Right atrium auricular region (tissue), 2 donors: Measurements from ENCODE around the gene CABLES1. TPM values are rescaled to one million over a fixed set of nuclear protein-coding genes. Genes with fewer than 3 reads are reported as not detected.
"Not testable (repeated sequence)": the region's sequence is repeated elsewhere in the genome, so short reads cannot be mapped to it uniquely, and the experiment has no call there.

Experiments used
- DNase-seq: peaks from one replicate; pipeline ENCODE4 v3.0.0-alpha.2; 2019; ENCODE audit warnings: low spot score
- H3K27ac ChIP-seq, 2 donors: fragments of 200-600 bp; sonication (generic); 1 replicate in 1 of 2; 2 replicates in 1 of 2; pipeline ENCODE4 v1.5.1; 2016 to 2019
- H3K27me3 ChIP-seq, 2 donors: fragments of 200-600 bp; sonication (generic); one replicate each; pipeline versions ENCODE4 v1.5.1 to v1.6.0; 2017 to 2019
- H3K36me3 ChIP-seq: fragments of 200-600 bp; sonication (generic); one replicate; pipeline ENCODE4 v1.5.1; 2016
- H3K4me1 ChIP-seq, 2 donors: fragments of 200-600 bp; sonication (generic); one replicate each; pipeline versions ENCODE4 v1.5.1 to v1.6.0; 2017 to 2019
- H3K4me3 ChIP-seq, 2 donors: fragments of 200-600 bp; sonication (generic); 1 replicate in 1 of 2; 2 replicates in 1 of 2; pipeline ENCODE4 v1.5.1; 2017 to 2019; ENCODE audit warnings: mild to moderate bottlenecking in 1 of 2, moderate library complexity in 1 of 2
- H3K9me3 ChIP-seq, 2 donors: fragments of 200-600 bp; sonication (generic); one replicate each; pipeline ENCODE4 v1.5.1; 2019
- total RNA-seq, 2 donors: library from RNA; depleted of rRNA; stranded (reverse); fragments of >200 nt; gene quantifications; one replicate each; pipeline ENCODE4 v1.1.0, GENCODE V29; 2016
- TF ChIP-seq, protein P1 (sequence below), 2 donors: fragments of 200-600 bp; sonication (generic); IDR thresholded peaks; one replicate each; pipeline ENCODE4 v1.5.1; 2019; ENCODE audit warnings: antibody characterized with exemption in 2 of 2

CABLES1 gene
- total RNA-seq, 2 donors from 2014 or later = 5.4 to 6.9 TPM

DNA sequence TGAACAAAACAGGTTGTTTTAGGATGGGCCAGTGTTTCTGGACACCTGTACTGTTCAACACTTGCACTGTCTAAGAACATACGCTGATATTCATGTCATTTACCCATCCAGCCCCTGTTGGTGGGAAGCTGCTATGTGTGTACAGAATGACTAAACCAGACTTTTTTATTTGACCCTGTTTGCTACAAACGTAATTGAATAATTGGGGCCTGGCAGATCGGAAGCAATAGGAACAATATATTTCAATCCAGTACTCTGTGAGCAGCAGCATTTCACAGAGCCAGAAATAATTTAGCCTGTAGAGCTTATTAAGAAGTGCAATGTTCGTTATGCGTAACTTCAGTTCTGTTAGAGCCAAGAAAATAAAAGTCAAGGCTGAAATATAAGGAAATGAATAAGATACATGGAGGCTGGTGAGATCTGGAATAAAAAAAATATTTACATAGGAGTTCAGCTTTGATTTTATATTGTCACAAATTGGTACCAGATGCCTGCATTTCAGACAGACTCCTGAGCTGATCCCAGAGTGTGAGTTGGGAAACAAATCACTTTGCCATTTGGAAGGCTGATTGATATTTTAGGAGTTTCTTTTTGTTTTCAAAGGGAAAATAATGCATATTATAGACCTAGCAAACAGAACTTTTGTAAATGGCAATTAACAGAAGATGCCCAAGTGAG lies 19.7 kb downstream of the CABLES1 start:
- Histone ChIP-seq H3K27me3 (no peaks in the 10 kb centered on the region), H3K9me3 (no peaks in the 10 kb centered on the region), H3K4me3 (no peak overlapping the region), H3K4me1 (peaks cover 0 to 16% of the 10 kb centered on the region in 2 donors), H3K27ac (no peak overlapping the region), H3K36me3 (no peaks in the 10 kb centered on the region)
- no peak for DNase-seq
- TF ChIP-seq, protein P1, sequence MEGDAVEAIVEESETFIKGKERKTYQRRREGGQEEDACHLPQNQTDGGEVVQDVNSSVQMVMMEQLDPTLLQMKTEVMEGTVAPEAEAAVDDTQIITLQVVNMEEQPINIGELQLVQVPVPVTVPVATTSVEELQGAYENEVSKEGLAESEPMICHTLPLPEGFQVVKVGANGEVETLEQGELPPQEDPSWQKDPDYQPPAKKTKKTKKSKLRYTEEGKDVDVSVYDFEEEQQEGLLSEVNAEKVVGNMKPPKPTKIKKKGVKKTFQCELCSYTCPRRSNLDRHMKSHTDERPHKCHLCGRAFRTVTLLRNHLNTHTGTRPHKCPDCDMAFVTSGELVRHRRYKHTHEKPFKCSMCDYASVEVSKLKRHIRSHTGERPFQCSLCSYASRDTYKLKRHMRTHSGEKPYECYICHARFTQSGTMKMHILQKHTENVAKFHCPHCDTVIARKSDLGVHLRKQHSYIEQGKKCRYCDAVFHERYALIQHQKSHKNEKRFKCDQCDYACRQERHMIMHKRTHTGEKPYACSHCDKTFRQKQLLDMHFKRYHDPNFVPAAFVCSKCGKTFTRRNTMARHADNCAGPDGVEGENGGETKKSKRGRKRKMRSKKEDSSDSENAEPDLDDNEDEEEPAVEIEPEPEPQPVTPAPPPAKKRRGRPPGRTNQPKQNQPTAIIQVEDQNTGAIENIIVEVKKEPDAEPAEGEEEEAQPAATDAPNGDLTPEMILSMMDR (IDR thresholded peaks at IDR 0.05) = no peak

DNA sequence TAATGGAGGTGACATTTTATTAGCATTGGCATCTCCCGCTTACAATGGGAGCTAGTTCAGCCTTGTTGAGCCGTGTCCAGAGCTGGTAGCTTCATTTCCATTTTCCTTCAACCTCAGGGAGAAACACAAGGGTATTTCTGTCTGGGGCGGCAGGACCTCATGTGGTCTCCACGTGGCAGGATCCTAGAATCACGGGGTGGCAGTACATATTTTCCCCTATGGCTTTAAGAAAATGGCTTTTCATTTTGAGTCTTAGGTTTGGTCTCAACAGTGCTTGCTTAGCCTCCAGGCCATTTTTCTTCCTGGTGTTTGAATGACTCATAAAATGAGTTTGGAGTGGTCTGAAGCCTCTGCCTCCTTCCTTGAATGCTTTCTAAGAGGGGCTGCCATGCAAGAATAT lies 20.3 kb downstream of the CABLES1 start:
- Histone ChIP-seq H3K4me1 (peaks cover 0 to 16% of the 10 kb centered on the region in 2 donors), H3K36me3 (no peaks in the 10 kb centered on the region), H3K9me3 (no peaks in the 10 kb centered on the region), H3K4me3 (no peak overlapping the region), H3K27ac (no peak overlapping the region), H3K27me3 (no peaks in the 10 kb centered on the region)
- TF ChIP-seq, protein P1 (IDR thresholded peaks at IDR 0.05) = no peak
- no peak for DNase-seq

DNA sequence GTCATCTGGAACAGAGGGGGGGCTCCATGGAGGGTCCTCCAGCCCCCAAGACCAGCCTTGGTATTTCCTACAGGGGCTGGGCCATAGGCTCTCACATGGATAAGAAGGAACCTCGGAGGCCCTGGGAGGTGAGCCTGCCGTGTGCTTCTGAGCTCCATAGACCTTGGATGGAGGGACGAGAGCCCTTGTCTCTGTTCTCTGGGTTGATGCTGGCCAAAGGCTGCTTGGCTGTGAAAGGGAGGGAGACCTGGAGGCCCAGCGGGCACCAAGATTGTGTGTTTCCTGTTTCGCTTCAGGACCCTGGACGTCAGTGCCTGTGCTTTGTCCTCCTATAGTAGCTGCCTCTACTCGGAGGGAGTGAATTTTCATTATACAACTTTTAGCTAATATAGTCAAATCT lies 20.8 kb downstream of the CABLES1 start:
- no peaks in the 10 kb centered on the region for H3K27me3 ChIP-seq
- H3K27ac ChIP-seq = no peak overlapping the region
- H3K9me3 ChIP-seq = no peaks in the 10 kb centered on the region
- H3K36me3 ChIP-seq = no peaks in the 10 kb centered on the region
- TF ChIP-seq, protein P1 (IDR thresholded peaks at IDR 0.05) = no peak
- DNase-seq = no peak
- H3K4me1 ChIP-seq = peaks cover 0 to 16% of the 10 kb centered on the region in 2 donors
- no peak overlapping the region for H3K4me3 ChIP-seq

DNA sequence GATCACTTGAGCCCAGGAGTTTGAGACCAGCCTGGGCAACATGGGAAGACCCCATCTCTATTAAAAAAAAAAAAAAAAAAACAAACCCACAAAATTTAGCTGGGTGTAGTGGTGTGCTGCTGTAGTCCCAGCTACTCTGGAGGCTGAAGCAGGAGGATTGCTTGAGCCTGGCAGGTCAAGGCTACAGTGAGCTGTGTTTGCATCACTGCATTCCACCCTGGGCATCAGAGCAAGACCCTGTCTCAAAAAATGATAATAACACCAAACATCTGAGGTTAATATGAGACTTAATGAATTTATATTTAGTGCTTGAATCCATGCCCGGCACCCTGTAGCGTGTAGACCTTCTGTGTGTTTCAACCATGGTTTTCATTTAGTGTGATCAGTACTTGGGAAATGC lies 22.8 kb downstream of the CABLES1 start:
- DNase-seq = no peak
- H3K27ac ChIP-seq = no peak overlapping the region

DNA sequence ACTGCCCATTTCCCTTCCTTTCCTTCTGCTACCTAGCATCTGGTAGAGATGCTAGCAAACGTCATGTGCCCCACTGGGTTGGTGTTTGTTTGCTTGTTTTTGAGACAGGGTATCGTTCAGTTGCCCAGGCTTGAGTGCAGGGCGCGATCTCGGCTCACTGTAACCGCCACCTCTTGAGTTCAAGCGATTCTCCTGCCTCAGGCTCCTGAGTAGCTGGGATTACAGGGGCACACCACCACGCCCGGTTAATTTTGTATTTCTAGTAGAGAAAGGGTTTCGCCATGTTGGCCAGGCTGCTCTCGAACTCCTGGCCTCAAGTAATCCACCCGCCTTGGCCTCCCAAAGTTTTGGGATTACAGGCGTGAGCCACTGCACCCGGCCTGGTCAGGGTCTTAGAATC lies 23.6 kb downstream of the CABLES1 start:
- not testable (repeated sequence) for DNase-seq, H3K4me3 ChIP-seq, H3K36me3 ChIP-seq, H3K27ac ChIP-seq, H3K27me3 ChIP-seq, H3K9me3 ChIP-seq
- H3K4me1 ChIP-seq = peaks cover 0 to 13% of the 10 kb centered on the region in 2 donors

More for the DNA sequence above, 22.8 kb downstream of the CABLES1 start:
- Histone ChIP-seq H3K27me3 (no peaks in the 10 kb centered on the region), H3K9me3 (no peaks in the 10 kb centered on the region), H3K4me1 (peaks cover 0 to 16% of the 10 kb centered on the region in 2 donors), H3K4me3 (no peak overlapping the region), H3K36me3 (no peaks in the 10 kb centered on the region)
- TF ChIP-seq, protein P1 (IDR thresholded peaks at IDR 0.05) = no peak

DNA sequence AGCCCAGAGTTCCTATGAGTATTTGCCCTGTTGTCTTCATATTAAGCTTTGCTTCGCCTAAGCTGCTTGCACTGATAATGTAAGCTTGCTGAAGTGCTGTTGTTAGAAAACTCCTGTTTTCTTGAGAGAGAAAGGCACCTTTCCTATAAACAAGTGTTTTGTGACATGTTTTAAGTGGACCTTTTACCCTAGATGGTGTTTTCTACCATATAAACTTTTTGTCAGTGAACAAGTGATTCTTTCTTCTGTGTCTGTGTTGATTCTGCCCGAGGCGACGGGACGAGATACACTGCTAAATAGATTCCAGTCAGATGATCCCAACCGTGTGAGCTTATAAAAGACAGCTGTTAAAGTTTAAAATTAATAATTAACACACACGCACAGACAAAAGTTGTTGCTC lies 24.1 kb downstream of the CABLES1 start:
- DNase-seq = no peak
- no peaks in the 10 kb centered on the region for H3K36me3 ChIP-seq
- no peak overlapping the region for H3K4me3 ChIP-seq
- H3K27me3 ChIP-seq = no peaks in the 10 kb centered on the region
- H3K4me1 ChIP-seq = peaks cover 0 to 13% of the 10 kb centered on the region in 2 donors
- H3K27ac ChIP-seq = no peak overlapping the region
- no peaks in the 10 kb centered on the region for H3K9me3 ChIP-seq
- TF ChIP-seq, protein P1 (IDR thresholded peaks at IDR 0.05) = no peak
